IMR-90 (cell line): ENCODE measurements around the gene COL18A1. TPM values are rescaled to one million over a fixed set of nuclear protein-coding genes. Genes with fewer than 3 reads are reported as not detected.

Experiments used
- ATAC-seq: fragments of 200-7000 bp; cut with Tn5 transposase; 2 replicates; pipeline ENCODE4 v1.9.1; 2020; ENCODE audit warnings: low read depth, mild to moderate bottlenecking, moderate library complexity
- BruUV-seq: library from RNA; stranded (reverse); fragments of 400-500 nt; replicated peaks from 2 replicates; lab custom pipeline; 2021; lab: Mats Ljungman, UMichigan
- CTCF ChIA-PET: fragments of 300-600 bp; formaldehyde crosslinking; extraction: SDS; loops from one replicate; lab custom pipeline; 2021; ENCODE audit warnings: antibody characterized with exemption; lab: Yijun Ruan, JAX
- POLR2A ChIA-PET: fragments of 300-600 bp; sonication (Branson Sonifier 250); formaldehyde crosslinking; loops from one replicate; lab custom pipeline; 2022; ENCODE audit warnings: antibody characterized with exemption; ENCODE audit not compliant: unreplicated experiment; lab: Charles Lee
- DNase-seq: peaks from one replicate; pipeline ENCODE4 v3.0.0; 2013
- H2AFZ ChIP-seq: replicated peaks from 2 replicates; pipeline ENCODE3; 2013; ENCODE audit warnings: low read length, mild to moderate bottlenecking; ENCODE audit not compliant: poor library complexity
- H2AK5ac ChIP-seq: 2 replicates; pipeline ENCODE4 v1.6.1; 2013; ENCODE audit warnings: low read depth, low read length, inconsistent platforms
- H2AK9ac ChIP-seq: replicated peaks from 2 replicates; pipeline ENCODE3; 2013; ENCODE audit warnings: mild to moderate bottlenecking, low read depth, low read length, moderate library complexity; ENCODE audit not compliant: poor library complexity
- H2BK120ac ChIP-seq: 2 replicates; pipeline ENCODE4 v1.6.1; 2013; ENCODE audit warnings: low read depth, low read length, inconsistent platforms
- H2BK15ac ChIP-seq: 3 replicates; pipeline ENCODE4 v1.6.1; 2013; ENCODE audit warnings: low read depth, low read length, inconsistent platforms
- H2BK20ac ChIP-seq: 2 replicates; pipeline ENCODE4 v1.6.1; 2013; ENCODE audit warnings: low read depth, mild to moderate bottlenecking, inconsistent platforms, low read length, moderate library complexity
- H2BK5ac ChIP-seq: 2 replicates; pipeline ENCODE4 v1.6.1; 2013; ENCODE audit warnings: mild to moderate bottlenecking, low read depth, low read length, inconsistent platforms; ENCODE audit not compliant: poor library complexity, severe bottlenecking
- H3K14ac ChIP-seq: replicated peaks from 2 replicates; pipeline ENCODE4 v1.6.1; 2013; ENCODE audit warnings: low read depth, low read length, inconsistent platforms
- H3K18ac ChIP-seq: 2 replicates; pipeline ENCODE4 v1.6.1; 2013; ENCODE audit warnings: low read depth, low read length, control low read depth
- H3K23ac ChIP-seq: 2 replicates; pipeline ENCODE4 v1.6.1; 2013; ENCODE audit warnings: low read depth, low read length, inconsistent platforms
- H3K27ac ChIP-seq: 2 replicates; pipeline ENCODE4 v1.5.1; 2013; ENCODE audit warnings: mild to moderate bottlenecking, control low read depth, low read length; ENCODE audit not compliant: insufficient read depth
- H3K27me3 ChIP-seq: 2 replicates; pipeline ENCODE4 v1.6.1; 2013; ENCODE audit warnings: low read length; ENCODE audit not compliant: control insufficient read depth, insufficient read depth
- H3K36me3 ChIP-seq: 2 replicates; pipeline ENCODE4 v1.6.1; 2013; ENCODE audit warnings: low read length, mixed read lengths; ENCODE audit not compliant: control insufficient read depth, insufficient read depth
- H3K4ac ChIP-seq: 2 replicates; pipeline ENCODE4 v1.6.1; 2013; ENCODE audit warnings: low read depth, low read length, inconsistent platforms
- H3K4me1 ChIP-seq: 2 replicates; pipeline ENCODE4 v1.6.1; 2013; ENCODE audit warnings: low read length, mixed read lengths; ENCODE audit not compliant: control insufficient read depth, insufficient read depth
- H3K4me2 ChIP-seq: 2 replicates; pipeline ENCODE4 v1.6.1; 2013; ENCODE audit warnings: low read depth, mild to moderate bottlenecking, control low read depth, low read length, moderate library complexity
- H3K4me3 ChIP-seq: 2 replicates; pipeline ENCODE4 v1.5.1; 2013; ENCODE audit warnings: low read depth, mild to moderate bottlenecking, control low read depth, low read length, moderate library complexity; ENCODE audit not compliant: insufficient read depth
- H3K56ac ChIP-seq: 2 replicates; pipeline ENCODE4 v1.6.1; 2013; ENCODE audit warnings: low read length, inconsistent platforms; ENCODE audit not compliant: insufficient read depth; ENCODE audit errors: extremely low read depth
- H3K79me1 ChIP-seq, 2 experiments: 2 replicates each; pipeline ENCODE4 v1.6.1; 2013; ENCODE audit warnings: low read length in 2 of 2, inconsistent platforms in 1 of 2, low read depth in 1 of 2
- H3K9ac ChIP-seq: 2 replicates; pipeline ENCODE4 v1.6.1; 2013; ENCODE audit warnings: low read depth, low read length, control low read depth
- H3K9me1 ChIP-seq: 2 replicates; pipeline ENCODE4 v1.6.1; 2013; ENCODE audit warnings: low read length, inconsistent platforms; ENCODE audit not compliant: insufficient read depth
- H3K9me3 ChIP-seq: 2 replicates; pipeline ENCODE4 v1.6.1; 2013; ENCODE audit warnings: low read length; ENCODE audit not compliant: control insufficient read depth, insufficient read depth
- H4K20me1 ChIP-seq: 2 replicates; pipeline ENCODE4 v1.6.1; 2013; ENCODE audit warnings: low read length, inconsistent platforms; ENCODE audit not compliant: insufficient read depth
- H4K5ac ChIP-seq: 2 replicates; pipeline ENCODE4 v1.6.1; 2013; ENCODE audit warnings: mild to moderate bottlenecking, low read depth, low read length, control low read depth
- H4K8ac ChIP-seq, 2 experiments: 2 replicates each; pipeline ENCODE4 v1.6.1; 2013; ENCODE audit warnings: low read depth in 2 of 2, low read length in 2 of 2, control low read depth in 1 of 2, inconsistent platforms in 1 of 2
- H4K91ac ChIP-seq: 2 replicates; pipeline ENCODE4 v1.6.1; 2013; ENCODE audit warnings: low read depth, low read length, inconsistent platforms; ENCODE audit not compliant: insufficient read depth
- POLR2A ChIP-seq: IDR thresholded peaks from 2 replicates; pipeline ENCODE4 v1.6.1; 2012; ENCODE audit warnings: mild to moderate bottlenecking, low read depth, low read length
- WGBS, 2 experiments: methylation state at CpG; one replicate each; pipeline versions ENCODE4 v1.1.5 to v1.1.7; 2013; ENCODE audit warnings: missing lambda C conversion rate in 2 of 2; ENCODE audit not compliant: insufficient read length in 1 of 2; ENCODE audit errors: extremely low coverage in 2 of 2; 5-methylcytosine and 5-hydroxymethylcytosine counted together
- dilution Hi-C: fragments of 300-500 bp; cut with HindIII; formaldehyde crosslinking; loops from one replicate; pipeline ENCODE4 v1.14.3; 2018; ENCODE audit warnings: low sequenced_read_pairs; ENCODE audit not compliant: unreplicated experiment
- in situ Hi-C: fragments of 300-500 bp; cut with MboI; formaldehyde crosslinking; loops from 3 replicates; pipeline ENCODE4 v1.14.3; 2019; ENCODE audit warnings: low sequenced_read_pairs, inconsistent platforms, mixed read lengths
- intact Hi-C: fragments of 100-400 bp; cut with micrococcal nuclease; formaldehyde crosslinking; loops from 2 replicates; pipeline ENCODE4 v1.10.0; 2022
- polyA plus RNA-seq, 3 experiments: library from polyadenylated mRNA; depleted of rRNA; stranded (reverse); fragments of >200 nt; gene quantifications; 2 replicates each; pipeline ENCODE4 v1.2.3, GENCODE V29; 2012; ENCODE audit warnings: low replicate concordance in 1 of 3
- total RNA-seq: library from RNA; depleted of rRNA; stranded (reverse); fragments of >200 nt; gene quantifications from 2 replicates; pipeline ENCODE4 v1.2.3, GENCODE V29; 2012

COL18A1 gene
- total and polyA plus RNA-seq, 2 of the 4 experiments (the other 2 are of a cell fraction): 4.3 to 46.7 TPM

DNA sequence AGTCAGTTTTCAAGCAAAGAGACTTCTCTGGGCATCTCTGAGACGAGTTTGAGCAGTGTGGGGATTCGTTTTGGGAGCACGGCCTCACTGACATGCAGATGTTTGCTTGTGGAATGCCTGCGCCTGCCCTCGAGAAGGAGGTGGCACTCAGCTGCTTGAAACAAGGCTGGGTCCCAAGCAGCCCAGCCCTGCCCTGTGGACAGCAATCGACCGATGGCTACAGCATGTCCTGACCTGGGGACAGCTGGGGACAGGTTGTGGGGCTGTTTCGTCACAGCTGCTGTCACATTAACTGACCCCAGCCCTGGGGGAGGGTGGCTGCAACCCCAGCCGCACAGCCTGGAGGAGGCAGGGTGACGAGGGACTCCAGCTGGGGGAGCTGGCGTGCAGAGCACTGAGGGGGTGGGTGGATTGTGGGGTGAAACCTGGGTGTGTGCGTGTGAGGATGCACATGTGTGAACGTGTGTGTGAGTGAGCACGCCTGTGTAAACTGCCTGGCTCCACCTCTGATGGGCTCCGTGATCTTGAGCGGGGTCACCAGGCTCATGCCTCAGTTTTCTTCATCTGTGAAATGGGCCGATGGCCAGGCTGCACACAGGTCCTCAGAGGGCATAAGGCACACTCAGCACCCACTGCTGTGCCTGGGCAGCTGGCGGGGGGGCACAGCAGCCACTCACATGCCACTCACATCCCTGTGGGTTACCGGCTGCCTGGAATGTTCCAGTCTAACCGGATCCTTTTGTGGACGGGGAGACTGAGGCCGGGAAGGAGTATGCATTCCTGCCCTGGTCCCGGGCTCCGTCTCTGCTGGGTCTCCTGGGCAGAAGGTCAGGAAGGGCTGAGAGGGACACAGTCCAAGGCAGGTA is 49.3 kb downstream of the COL18A1 start:
- peaks cover 25 to 80% of the 10 kb centered on the region in 2 experiments for H3K79me1 ChIP-seq
- H3K9me1 ChIP-seq: peaks cover 24% of the 10 kb centered on the region
- H3K27me3 ChIP-seq: no peaks in the 10 kb centered on the region
- peak overlapping the region; percentile 62 for H3K23ac ChIP-seq
- H2AK5ac ChIP-seq: peak overlapping the region; percentile 20; the same call in 1 of the 2 replicates
- WGBS, 2 experiments: 54% methylated on average over 18 of the region's 24 CpGs; no CpG with 5 or more reads in 1 of the 2 experiments
- peaks cover 8% of the 10 kb centered on the region for H3K36me3 ChIP-seq
- peak overlapping the region; percentile 24 for H3K14ac ChIP-seq
- H3K9ac ChIP-seq: no peak overlapping the region
- H3K4me1 ChIP-seq: peaks cover 37% of the 10 kb centered on the region
- H4K20me1 ChIP-seq: peaks cover 60% of the 10 kb centered on the region
- ATAC-seq: peak; percentile 38
- no peak overlapping the region for H3K4me3 ChIP-seq
- intact Hi-C loops: no loop called here
- H2AK9ac ChIP-seq: peak overlapping the region; percentile 29
- dilution Hi-C loops: no loop called here
- H2BK5ac ChIP-seq: no peak overlapping the region
- no peaks in the 10 kb centered on the region for H3K9me3 ChIP-seq
- peak overlapping the region; percentile 48 for H3K4ac ChIP-seq
- TF ChIP-seq POLR2A: no peak
- H3K27ac ChIP-seq: peak overlapping the region; percentile 20; the same call in 1 of the 2 replicates
- ChIA-PET POLR2A (no interaction called here), CTCF (no interaction called here)
- peak overlapping the region; percentile 5; the same call in 1 of the 2 replicates for H3K4me2 ChIP-seq
- in situ Hi-C loops: no loop called here
- DNase-seq: no peak
- H4K8ac ChIP-seq: peak overlapping the region in 1 of 2 experiments; percentile 49; a peak in 1 of 4 replicates
- no peak overlapping the region for H2BK15ac ChIP-seq
- no TSS peak for BruUV-seq
- H3K18ac ChIP-seq: peak overlapping the region; percentile 2; the same call in 1 of the 2 replicates
- peak overlapping the region; percentile 59 for H2BK120ac ChIP-seq
- no peak overlapping the region for H3K56ac ChIP-seq
- H2AFZ ChIP-seq: peak overlapping the region; percentile 35
- H4K5ac ChIP-seq: no peak overlapping the region; the same call in 1 of the 2 replicates
- H4K91ac ChIP-seq: peak overlapping the region; percentile 39; the same call in 1 of the 2 replicates
- H2BK20ac ChIP-seq: 0 out of 2 replicates have a peak overlapping the region, but pooled peaks have one; percentile 26
